Measurements from ENCODE around the gene FAH. TPM values are rescaled to one million over a fixed set of nuclear protein-coding genes. Genes with fewer than 3 reads are reported as not detected.

Gene FAH
- total and polyA plus RNA-seq, 2 experiments from 2014 or later: 16.3 to 20.3 TPM

DNA sequence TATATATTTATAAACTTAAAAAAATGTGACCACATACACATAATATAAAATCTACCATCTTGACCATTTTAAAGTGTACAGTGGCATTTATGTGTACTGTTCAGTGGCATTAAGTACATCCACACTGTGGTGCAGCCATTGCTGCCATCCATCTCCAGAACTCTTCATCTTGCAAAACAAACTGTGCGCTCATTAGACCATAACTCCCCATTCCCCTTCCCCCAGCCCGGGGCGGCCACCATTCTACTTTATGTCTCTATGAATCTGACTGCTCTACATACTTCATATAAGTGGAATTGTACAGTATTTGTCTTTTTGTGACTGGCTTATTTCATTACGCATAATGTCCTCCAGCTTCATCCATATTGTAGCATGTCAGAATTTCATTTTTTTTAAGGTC lies 51.4 kb downstream of the FAH start (continued):
- TF ChIP-seq, protein P1, sequence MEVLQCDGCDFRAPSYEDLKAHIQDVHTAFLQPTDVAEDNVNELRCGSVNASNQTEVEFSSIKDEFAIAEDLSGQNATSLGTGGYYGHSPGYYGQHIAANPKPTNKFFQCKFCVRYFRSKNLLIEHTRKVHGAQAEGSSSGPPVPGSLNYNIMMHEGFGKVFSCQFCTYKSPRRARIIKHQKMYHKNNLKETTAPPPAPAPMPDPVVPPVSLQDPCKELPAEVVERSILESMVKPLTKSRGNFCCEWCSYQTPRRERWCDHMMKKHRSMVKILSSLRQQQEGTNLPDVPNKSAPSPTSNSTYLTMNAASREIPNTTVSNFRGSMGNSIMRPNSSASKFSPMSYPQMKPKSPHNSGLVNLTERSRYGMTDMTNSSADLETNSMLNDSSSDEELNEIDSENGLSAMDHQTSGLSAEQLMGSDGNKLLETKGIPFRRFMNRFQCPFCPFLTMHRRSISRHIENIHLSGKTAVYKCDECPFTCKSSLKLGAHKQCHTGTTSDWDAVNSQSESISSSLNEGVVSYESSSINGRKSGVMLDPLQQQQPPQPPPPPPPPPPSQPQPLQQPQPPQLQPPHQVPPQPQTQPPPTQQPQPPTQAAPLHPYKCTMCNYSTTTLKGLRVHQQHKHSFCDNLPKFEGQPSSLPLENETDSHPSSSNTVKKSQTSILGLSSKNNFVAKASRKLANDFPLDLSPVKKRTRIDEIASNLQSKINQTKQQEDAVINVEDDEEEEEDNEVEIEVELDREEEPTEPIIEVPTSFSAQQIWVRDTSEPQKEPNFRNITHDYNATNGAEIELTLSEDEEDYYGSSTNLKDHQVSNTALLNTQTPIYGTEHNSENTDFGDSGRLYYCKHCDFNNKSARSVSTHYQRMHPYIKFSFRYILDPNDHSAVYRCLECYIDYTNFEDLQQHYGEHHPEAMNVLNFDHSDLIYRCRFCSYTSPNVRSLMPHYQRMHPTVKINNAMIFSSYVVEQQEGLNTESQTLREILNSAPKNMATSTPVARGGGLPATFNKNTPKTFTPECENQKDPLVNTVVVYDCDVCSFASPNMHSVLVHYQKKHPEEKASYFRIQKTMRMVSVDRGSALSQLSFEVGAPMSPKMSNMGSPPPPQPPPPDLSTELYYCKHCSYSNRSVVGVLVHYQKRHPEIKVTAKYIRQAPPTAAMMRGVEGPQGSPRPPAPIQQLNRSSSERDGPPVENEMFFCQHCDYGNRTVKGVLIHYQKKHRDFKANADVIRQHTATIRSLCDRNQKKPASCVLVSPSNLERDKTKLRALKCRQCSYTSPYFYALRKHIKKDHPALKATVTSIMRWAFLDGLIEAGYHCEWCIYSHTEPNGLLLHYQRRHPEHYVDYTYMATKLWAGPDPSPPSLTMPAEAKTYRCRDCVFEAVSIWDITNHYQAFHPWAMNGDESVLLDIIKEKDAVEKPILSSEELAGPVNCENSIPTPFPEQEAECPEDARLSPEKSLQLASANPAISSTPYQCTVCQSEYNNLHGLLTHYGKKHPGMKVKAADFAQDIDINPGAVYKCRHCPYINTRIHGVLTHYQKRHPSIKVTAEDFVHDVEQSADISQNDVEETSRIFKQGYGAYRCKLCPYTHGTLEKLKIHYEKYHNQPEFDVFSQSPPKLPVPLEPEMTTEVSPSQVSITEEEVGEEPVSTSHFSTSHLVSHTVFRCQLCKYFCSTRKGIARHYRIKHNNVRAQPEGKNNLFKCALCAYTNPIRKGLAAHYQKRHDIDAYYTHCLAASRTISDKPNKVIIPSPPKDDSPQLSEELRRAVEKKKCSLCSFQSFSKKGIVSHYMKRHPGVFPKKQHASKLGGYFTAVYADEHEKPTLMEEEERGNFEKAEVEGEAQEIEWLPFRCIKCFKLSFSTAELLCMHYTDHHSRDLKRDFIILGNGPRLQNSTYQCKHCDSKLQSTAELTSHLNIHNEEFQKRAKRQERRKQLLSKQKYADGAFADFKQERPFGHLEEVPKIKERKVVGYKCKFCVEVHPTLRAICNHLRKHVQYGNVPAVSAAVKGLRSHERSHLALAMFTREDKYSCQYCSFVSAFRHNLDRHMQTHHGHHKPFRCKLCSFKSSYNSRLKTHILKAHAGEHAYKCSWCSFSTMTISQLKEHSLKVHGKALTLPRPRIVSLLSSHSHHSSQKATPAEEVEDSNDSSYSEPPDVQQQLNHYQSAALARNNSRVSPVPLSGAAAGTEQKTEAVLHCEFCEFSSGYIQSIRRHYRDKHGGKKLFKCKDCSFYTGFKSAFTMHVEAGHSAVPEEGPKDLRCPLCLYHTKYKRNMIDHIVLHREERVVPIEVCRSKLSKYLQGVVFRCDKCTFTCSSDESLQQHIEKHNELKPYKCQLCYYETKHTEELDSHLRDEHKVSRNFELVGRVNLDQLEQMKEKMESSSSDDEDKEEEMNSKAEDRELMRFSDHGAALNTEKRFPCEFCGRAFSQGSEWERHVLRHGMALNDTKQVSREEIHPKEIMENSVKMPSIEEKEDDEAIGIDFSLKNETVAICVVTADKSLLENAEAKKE (CRISPR knock-in tag; IDR thresholded peaks at IDR 0.05): no peak
- no peak for TF ChIP-seq CREB1 (CRISPR knock-in tag; IDR thresholded peaks at IDR 0.05; ENCODE audit: low read depth)
- no peak for TF ChIP-seq JUNB (IDR thresholded peaks at IDR 0.05; ENCODE audit: unreplicated experiment)
- TF ChIP-seq, protein P2, sequence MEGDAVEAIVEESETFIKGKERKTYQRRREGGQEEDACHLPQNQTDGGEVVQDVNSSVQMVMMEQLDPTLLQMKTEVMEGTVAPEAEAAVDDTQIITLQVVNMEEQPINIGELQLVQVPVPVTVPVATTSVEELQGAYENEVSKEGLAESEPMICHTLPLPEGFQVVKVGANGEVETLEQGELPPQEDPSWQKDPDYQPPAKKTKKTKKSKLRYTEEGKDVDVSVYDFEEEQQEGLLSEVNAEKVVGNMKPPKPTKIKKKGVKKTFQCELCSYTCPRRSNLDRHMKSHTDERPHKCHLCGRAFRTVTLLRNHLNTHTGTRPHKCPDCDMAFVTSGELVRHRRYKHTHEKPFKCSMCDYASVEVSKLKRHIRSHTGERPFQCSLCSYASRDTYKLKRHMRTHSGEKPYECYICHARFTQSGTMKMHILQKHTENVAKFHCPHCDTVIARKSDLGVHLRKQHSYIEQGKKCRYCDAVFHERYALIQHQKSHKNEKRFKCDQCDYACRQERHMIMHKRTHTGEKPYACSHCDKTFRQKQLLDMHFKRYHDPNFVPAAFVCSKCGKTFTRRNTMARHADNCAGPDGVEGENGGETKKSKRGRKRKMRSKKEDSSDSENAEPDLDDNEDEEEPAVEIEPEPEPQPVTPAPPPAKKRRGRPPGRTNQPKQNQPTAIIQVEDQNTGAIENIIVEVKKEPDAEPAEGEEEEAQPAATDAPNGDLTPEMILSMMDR (conservative IDR thresholded peaks at IDR 0.05; ENCODE audit: low read depth in 2 of 2): no peak
- no peak for TF ChIP-seq NANOG (IDR thresholded peaks at IDR 0.05; ENCODE audit: borderline replicate concordance)
- TF ChIP-seq ZNF114 (CRISPR knock-in tag; IDR thresholded peaks at IDR 0.05): no peak
- no peak for TF ChIP-seq POLR2AphosphoS5 (IDR thresholded peaks at IDR 0.05; ENCODE audit: low read depth)
- TF ChIP-seq ZNF331 (CRISPR knock-in tag; IDR thresholded peaks at IDR 0.05; ENCODE audit: low read depth): no peak

DNA sequence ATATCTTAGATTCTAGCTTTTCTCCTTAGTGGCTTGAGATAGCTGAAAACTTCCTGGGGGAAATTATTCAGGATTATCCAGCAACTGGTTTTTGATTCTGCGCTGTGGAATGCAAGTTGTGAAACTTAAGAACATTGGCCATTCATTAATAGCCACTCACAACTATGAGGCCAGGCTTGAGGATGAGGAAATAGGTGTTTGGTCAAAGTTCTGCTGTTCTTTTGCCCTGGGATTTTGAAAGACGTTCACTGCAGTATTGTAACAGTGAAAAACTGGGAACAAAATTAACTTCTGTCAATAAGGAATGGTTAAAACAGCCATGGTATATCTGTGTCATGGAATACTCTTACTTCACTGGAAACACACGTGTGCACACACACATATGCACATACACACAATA lies 55.1 kb downstream of the FAH start:
- H3K27ac ChIP-seq (ENCODE audit: low read depth): no peak overlapping the region
- peaks cover 2% of the 10 kb centered on the region; the same call in 1 of the 3 replicates for H3K9me3 Mint-ChIP-seq
- no peaks in the 10 kb centered on the region for H3K36me3 ChIP-seq (ENCODE audit: insufficient read depth)
- H3K4me1 ChIP-seq (ENCODE audit: insufficient read depth): no peaks in the 10 kb centered on the region
- ATAC-seq (no peak), DNase-seq (ENCODE audit: low spot score) (no peak)
- peaks cover 11% of the 10 kb centered on the region; the same call in 2 of the 3 replicates for H3K4me1 Mint-ChIP-seq
- no peak overlapping the region for H3K4me2 ChIP-seq
- H3K9me2 ChIP-seq (ENCODE audit: insufficient read depth): no peaks in the 10 kb centered on the region
- no peaks in the 10 kb centered on the region for H3K27me3 ChIP-seq (ENCODE audit: insufficient read depth)
- H3K27me3 Mint-ChIP-seq (ENCODE audit: insufficient read depth, low read depth, poor library complexity): peaks cover 3% of the 10 kb centered on the region
- no peaks in the 10 kb centered on the region for H4K20me1 ChIP-seq (replicated peaks; ENCODE audit: insufficient read depth)
- H3K27ac Mint-ChIP-seq: no peak overlapping the region
- no peak overlapping the region for H3K4me3 Mint-ChIP-seq
- H3K4me3 ChIP-seq: no peak overlapping the region
- H3K79me2 ChIP-seq (replicated peaks; ENCODE audit: insufficient read depth): no peaks in the 10 kb centered on the region
- H3F3A ChIP-seq (replicated peaks; ENCODE audit: low read depth): no peaks in the 10 kb centered on the region
- H2AFZ ChIP-seq: 0 out of 2 replicates have a peak overlapping the region, but pooled peaks have one; percentile 3
- no peaks in the 10 kb centered on the region for H3K36me3 Mint-ChIP-seq (ENCODE audit: low read depth)
- TF ChIP-seq POLR2AphosphoS5 (IDR thresholded peaks at IDR 0.05; ENCODE audit: low read depth) (no peak), ZNF331 (CRISPR knock-in tag; IDR thresholded peaks at IDR 0.05; ENCODE audit: low read depth) (no peak)
- TF ChIP-seq, protein P1 (CRISPR knock-in tag; IDR thresholded peaks at IDR 0.05): no peak
